IMR-90 (cell line): ENCODE measurements around the gene MOCS1. TPM values are rescaled to one million over a fixed set of nuclear protein-coding genes. Genes with fewer than 3 reads are reported as not detected.

ENCODE experiments used
- ATAC-seq: fragments of 200-7000 bp; cut with Tn5 transposase; 2 replicates; pipeline ENCODE4 v1.9.1; 2020; ENCODE audit warnings: low read depth, mild to moderate bottlenecking, moderate library complexity
- BruUV-seq: library from RNA; stranded (reverse); fragments of 400-500 nt; replicated peaks from 2 replicates; lab custom pipeline; 2021; lab: Mats Ljungman, UMichigan
- CTCF ChIA-PET: fragments of 300-600 bp; formaldehyde crosslinking; extraction: SDS; loops from one replicate; lab custom pipeline; 2021; ENCODE audit warnings: antibody characterized with exemption; lab: Yijun Ruan, JAX
- POLR2A ChIA-PET: fragments of 300-600 bp; sonication (Branson Sonifier 250); formaldehyde crosslinking; loops from one replicate; lab custom pipeline; 2022; ENCODE audit warnings: antibody characterized with exemption; ENCODE audit not compliant: unreplicated experiment; lab: Charles Lee
- DNase-seq: peaks from one replicate; pipeline ENCODE4 v3.0.0; 2013
- H2AFZ ChIP-seq: replicated peaks from 2 replicates; pipeline ENCODE3; 2013; ENCODE audit warnings: low read length, mild to moderate bottlenecking; ENCODE audit not compliant: poor library complexity
- H2AK5ac ChIP-seq: 2 replicates; pipeline ENCODE4 v1.6.1; 2013; ENCODE audit warnings: low read depth, low read length, inconsistent platforms
- H2AK9ac ChIP-seq: replicated peaks from 2 replicates; pipeline ENCODE3; 2013; ENCODE audit warnings: mild to moderate bottlenecking, low read depth, low read length, moderate library complexity; ENCODE audit not compliant: poor library complexity
- H2BK120ac ChIP-seq: 2 replicates; pipeline ENCODE4 v1.6.1; 2013; ENCODE audit warnings: low read depth, low read length, inconsistent platforms
- H2BK15ac ChIP-seq: 3 replicates; pipeline ENCODE4 v1.6.1; 2013; ENCODE audit warnings: low read depth, low read length, inconsistent platforms
- H2BK20ac ChIP-seq: 2 replicates; pipeline ENCODE4 v1.6.1; 2013; ENCODE audit warnings: low read depth, mild to moderate bottlenecking, inconsistent platforms, low read length, moderate library complexity
- H2BK5ac ChIP-seq: 2 replicates; pipeline ENCODE4 v1.6.1; 2013; ENCODE audit warnings: mild to moderate bottlenecking, low read depth, low read length, inconsistent platforms; ENCODE audit not compliant: poor library complexity, severe bottlenecking
- H3K14ac ChIP-seq: replicated peaks from 2 replicates; pipeline ENCODE4 v1.6.1; 2013; ENCODE audit warnings: low read depth, low read length, inconsistent platforms
- H3K18ac ChIP-seq: 2 replicates; pipeline ENCODE4 v1.6.1; 2013; ENCODE audit warnings: low read depth, low read length, control low read depth
- H3K23ac ChIP-seq: 2 replicates; pipeline ENCODE4 v1.6.1; 2013; ENCODE audit warnings: low read depth, low read length, inconsistent platforms
- H3K27ac ChIP-seq: 2 replicates; pipeline ENCODE4 v1.5.1; 2013; ENCODE audit warnings: mild to moderate bottlenecking, control low read depth, low read length; ENCODE audit not compliant: insufficient read depth
- H3K27me3 ChIP-seq: 2 replicates; pipeline ENCODE4 v1.6.1; 2013; ENCODE audit warnings: low read length; ENCODE audit not compliant: control insufficient read depth, insufficient read depth
- H3K36me3 ChIP-seq: 2 replicates; pipeline ENCODE4 v1.6.1; 2013; ENCODE audit warnings: low read length, mixed read lengths; ENCODE audit not compliant: control insufficient read depth, insufficient read depth
- H3K4ac ChIP-seq: 2 replicates; pipeline ENCODE4 v1.6.1; 2013; ENCODE audit warnings: low read depth, low read length, inconsistent platforms
- H3K4me1 ChIP-seq: 2 replicates; pipeline ENCODE4 v1.6.1; 2013; ENCODE audit warnings: low read length, mixed read lengths; ENCODE audit not compliant: control insufficient read depth, insufficient read depth
- H3K4me2 ChIP-seq: 2 replicates; pipeline ENCODE4 v1.6.1; 2013; ENCODE audit warnings: low read depth, mild to moderate bottlenecking, control low read depth, low read length, moderate library complexity
- H3K4me3 ChIP-seq: 2 replicates; pipeline ENCODE4 v1.5.1; 2013; ENCODE audit warnings: low read depth, mild to moderate bottlenecking, control low read depth, low read length, moderate library complexity; ENCODE audit not compliant: insufficient read depth
- H3K56ac ChIP-seq: 2 replicates; pipeline ENCODE4 v1.6.1; 2013; ENCODE audit warnings: low read length, inconsistent platforms; ENCODE audit not compliant: insufficient read depth; ENCODE audit errors: extremely low read depth
- H3K79me1 ChIP-seq, 2 experiments: 2 replicates each; pipeline ENCODE4 v1.6.1; 2013; ENCODE audit warnings: low read length in 2 of 2, inconsistent platforms in 1 of 2, low read depth in 1 of 2
- H3K9ac ChIP-seq: 2 replicates; pipeline ENCODE4 v1.6.1; 2013; ENCODE audit warnings: low read depth, low read length, control low read depth
- H3K9me1 ChIP-seq: 2 replicates; pipeline ENCODE4 v1.6.1; 2013; ENCODE audit warnings: low read length, inconsistent platforms; ENCODE audit not compliant: insufficient read depth
- H3K9me3 ChIP-seq: 2 replicates; pipeline ENCODE4 v1.6.1; 2013; ENCODE audit warnings: low read length; ENCODE audit not compliant: control insufficient read depth, insufficient read depth
- H4K20me1 ChIP-seq: 2 replicates; pipeline ENCODE4 v1.6.1; 2013; ENCODE audit warnings: low read length, inconsistent platforms; ENCODE audit not compliant: insufficient read depth
- H4K5ac ChIP-seq: 2 replicates; pipeline ENCODE4 v1.6.1; 2013; ENCODE audit warnings: mild to moderate bottlenecking, low read depth, low read length, control low read depth
- H4K8ac ChIP-seq, 2 experiments: 2 replicates each; pipeline ENCODE4 v1.6.1; 2013; ENCODE audit warnings: low read depth in 2 of 2, low read length in 2 of 2, control low read depth in 1 of 2, inconsistent platforms in 1 of 2
- H4K91ac ChIP-seq: 2 replicates; pipeline ENCODE4 v1.6.1; 2013; ENCODE audit warnings: low read depth, low read length, inconsistent platforms; ENCODE audit not compliant: insufficient read depth
- CEBPB ChIP-seq: IDR thresholded peaks from 2 replicates; pipeline ENCODE4 v1.6.1; 2012; ENCODE audit warnings: low read depth, low read length, improper control_type of control experiment
- CTCF ChIP-seq: conservative IDR thresholded peaks from 2 replicates; pipeline ENCODE4 v1.5.1; 2012; ENCODE audit warnings: mild to moderate bottlenecking, low read depth, low read length, improper control_type of control experiment
- POLR2A ChIP-seq: IDR thresholded peaks from 2 replicates; pipeline ENCODE4 v1.6.1; 2012; ENCODE audit warnings: mild to moderate bottlenecking, low read depth, low read length
- RAD21 ChIP-seq: IDR thresholded peaks from 2 replicates; pipeline ENCODE4 v1.6.1; 2012; ENCODE audit warnings: low read length, improper control_type of control experiment
- RFX5 ChIP-seq: IDR thresholded peaks from 2 replicates; pipeline ENCODE4 v1.8.0; 2012; ENCODE audit warnings: low read depth, mild to moderate bottlenecking, low read length, moderate library complexity
- SMC3 ChIP-seq: fragments of 150-350 bp; IDR thresholded peaks from 2 replicates; pipeline ENCODE4 v1.6.1; 2016; ENCODE audit warnings: low read depth, mild to moderate bottlenecking, antibody characterized with exemption, low read length, moderate library complexity
- USF2 ChIP-seq: fragments of 150-350 bp; IDR thresholded peaks from 2 replicates; pipeline ENCODE4 v1.6.1; 2017; ENCODE audit warnings: mild to moderate bottlenecking, antibody characterized with exemption, low read length, low read depth
- WGBS, 2 experiments: methylation state at CpG; one replicate each; pipeline versions ENCODE4 v1.1.5 to v1.1.7; 2013; ENCODE audit warnings: missing lambda C conversion rate in 2 of 2; ENCODE audit not compliant: insufficient read length in 1 of 2; ENCODE audit errors: extremely low coverage in 2 of 2; 5-methylcytosine and 5-hydroxymethylcytosine counted together
- dilution Hi-C: fragments of 300-500 bp; cut with HindIII; formaldehyde crosslinking; loops from one replicate; pipeline ENCODE4 v1.14.3; 2018; ENCODE audit warnings: low sequenced_read_pairs; ENCODE audit not compliant: unreplicated experiment
- in situ Hi-C: fragments of 300-500 bp; cut with MboI; formaldehyde crosslinking; loops from 3 replicates; pipeline ENCODE4 v1.14.3; 2019; ENCODE audit warnings: low sequenced_read_pairs, inconsistent platforms, mixed read lengths
- intact Hi-C: fragments of 100-400 bp; cut with micrococcal nuclease; formaldehyde crosslinking; loops from 2 replicates; pipeline ENCODE4 v1.10.0; 2022
- polyA plus RNA-seq, 3 experiments: library from polyadenylated mRNA; depleted of rRNA; stranded (reverse); fragments of >200 nt; gene quantifications; 2 replicates each; pipeline ENCODE4 v1.2.3, GENCODE V29; 2012; ENCODE audit warnings: low replicate concordance in 1 of 3
- total RNA-seq: library from RNA; depleted of rRNA; stranded (reverse); fragments of >200 nt; gene quantifications from 2 replicates; pipeline ENCODE4 v1.2.3, GENCODE V29; 2012

Gene MOCS1
- total and polyA plus RNA-seq, 2 of the 4 experiments (the other 2 are of a cell fraction) = 5.5 to 9.5 TPM

GRCh38 chr6:39929039-39929732 is 5.1 kb downstream of the MOCS1 start:
- H3K4me2 ChIP-seq = no peak overlapping the region
- H2BK120ac ChIP-seq = no peak overlapping the region
- no peak overlapping the region for H2BK20ac ChIP-seq
- no peak overlapping the region for H2AFZ ChIP-seq
- TF ChIP-seq RAD21 = no peak
- TF ChIP-seq USF2 = no peak
- no peak for TF ChIP-seq POLR2A
- no peak for TF ChIP-seq SMC3
- TF ChIP-seq CTCF = no peak
- TF ChIP-seq CEBPB = no peak
- no peak for TF ChIP-seq RFX5
- H3K9me1 ChIP-seq = peaks cover 6% of the 10 kb centered on the region
- H3K27ac ChIP-seq = no peak overlapping the region
- H4K20me1 ChIP-seq = no peaks in the 10 kb centered on the region
- no peaks in the 10 kb centered on the region for H3K9me3 ChIP-seq
- dilution Hi-C loops = no loop called here
- H2BK15ac ChIP-seq = no peak overlapping the region
- H3K18ac ChIP-seq = no peak overlapping the region
- no peak overlapping the region for H3K23ac ChIP-seq
- H3K56ac ChIP-seq = no peak overlapping the region
- no peak overlapping the region for H2AK9ac ChIP-seq
- no peak for ATAC-seq
- H3K9ac ChIP-seq = no peak overlapping the region
- H2AK5ac ChIP-seq = no peak overlapping the region
- ChIA-PET POLR2A (interaction anchor here (0.7 kb wide), 1 partner anchor 1099 kb away, joined by 7 read pairs; no protein-coding TSS in a partner anchor), CTCF (no interaction called here)
- H4K5ac ChIP-seq = no peak overlapping the region
- H3K79me1 ChIP-seq = peaks cover 28 to 39% of the 10 kb centered on the region in 2 experiments; a peak in 3 of 4 replicates
- in situ Hi-C loops = no loop called here
- H3K14ac ChIP-seq = no peak overlapping the region
- no peak overlapping the region for H3K4ac ChIP-seq
- H3K4me3 ChIP-seq = no peak overlapping the region
- no TSS peak for BruUV-seq
- WGBS, 2 experiments = no CpG with 5 or more reads among the region's 9 CpGs
- H4K8ac ChIP-seq = no peak overlapping the region
- intact Hi-C loops = no loop called here
- no peak for DNase-seq
- peaks cover 17% of the 10 kb centered on the region for H3K36me3 ChIP-seq
- no peaks in the 10 kb centered on the region for H3K27me3 ChIP-seq
- peaks cover 19% of the 10 kb centered on the region for H3K4me1 ChIP-seq
- no peak overlapping the region for H2BK5ac ChIP-seq
- H4K91ac ChIP-seq = no peak overlapping the region
